HG02981 (cell line): ENCODE data around the gene FMOD.
A peak's percentile ranks its signal among the peaks of the same experiment; 100 is the strongest.
"Not testable (repeated sequence)": the region's sequence is repeated elsewhere in the genome, so short reads cannot be mapped to it uniquely, and the experiment has no call there.

Experiments used
- ATAC-seq: cut with Tn5 transposase; IDR thresholded peaks from one replicate; pipeline ENCODE4 v1.9.1; 2021; ENCODE audit warnings: mild to moderate bottlenecking, moderate library complexity; ENCODE audit not compliant: unreplicated experiment

Gene FMOD

DNA sequence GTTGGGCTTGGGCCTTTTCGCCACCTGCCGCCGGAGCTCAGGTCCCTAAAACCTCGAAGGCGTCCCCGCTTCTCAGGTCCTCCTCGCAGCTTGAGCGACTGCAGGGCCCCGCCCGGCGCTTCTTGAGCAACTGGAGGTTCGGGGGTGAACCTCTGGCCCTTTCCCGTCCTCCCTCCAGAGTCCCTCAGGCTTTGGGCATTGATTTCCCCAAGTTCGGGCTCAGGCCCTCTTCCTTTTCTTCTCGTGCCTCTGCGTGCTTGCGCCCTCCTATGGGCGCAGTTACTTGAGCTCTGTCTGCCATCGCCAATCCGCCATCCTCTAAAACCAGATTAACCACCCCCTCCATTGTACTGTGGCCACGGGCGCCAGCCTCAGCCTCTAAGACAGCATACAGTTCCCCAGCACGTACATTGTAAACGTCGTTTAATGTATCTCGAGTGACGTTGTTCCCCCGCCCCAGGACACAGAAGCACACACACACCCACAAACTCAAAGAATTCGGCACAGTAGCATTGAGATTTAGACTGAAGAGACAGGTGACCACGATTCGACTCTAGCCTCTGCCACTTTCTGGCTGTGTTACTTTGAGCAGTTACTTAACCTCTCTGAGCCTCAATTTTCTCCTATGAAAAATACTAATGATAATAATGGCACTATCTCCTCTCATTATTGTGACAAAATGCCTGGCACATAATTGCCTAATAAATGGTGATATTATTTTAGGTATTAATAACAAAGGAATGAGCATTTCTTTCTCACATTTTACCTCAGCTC is 23.1 kb downstream of the FMOD start:
- peak; percentile 19 for ATAC-seq

DNA sequence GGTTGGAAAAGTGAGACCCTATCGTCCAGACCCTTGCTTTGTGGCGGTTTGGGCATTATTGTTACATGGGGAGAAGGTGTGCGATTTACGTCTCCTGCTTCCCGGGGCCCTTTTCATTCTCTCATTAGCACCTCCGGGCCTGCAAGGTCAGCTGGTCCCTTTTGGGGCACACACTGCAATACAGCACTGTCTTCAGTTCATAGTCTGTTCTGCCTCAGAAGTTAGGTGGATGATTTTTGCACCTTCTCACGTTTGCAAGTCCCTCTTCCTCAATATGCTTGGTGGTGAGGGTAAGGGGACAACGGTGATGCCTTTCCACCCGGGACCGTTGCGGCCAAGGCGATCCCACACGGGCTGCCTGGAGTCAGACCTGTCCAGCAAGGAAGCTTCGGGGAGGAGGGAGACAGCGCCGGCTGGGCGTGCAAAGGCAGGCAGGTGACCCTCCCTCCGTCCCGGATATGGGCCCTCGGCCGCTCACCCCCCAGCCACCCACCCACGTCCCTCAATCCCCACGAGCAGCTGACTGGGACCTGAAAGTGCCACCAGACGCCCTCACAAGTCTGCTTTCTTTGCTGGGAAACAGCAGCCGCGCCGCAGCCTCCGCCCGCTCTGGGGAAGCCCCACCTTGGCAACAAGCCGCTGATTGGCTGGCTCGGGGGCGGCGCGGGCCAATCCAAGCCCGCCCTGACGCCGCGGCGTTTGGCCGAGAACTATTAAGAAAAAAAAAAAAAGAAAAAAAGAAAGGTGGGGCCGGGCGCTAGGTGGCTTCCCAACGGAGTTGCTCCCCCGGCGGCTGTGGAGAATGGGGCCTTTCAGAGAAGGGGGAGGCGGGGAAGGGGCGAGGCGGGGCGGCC is 23.9 kb downstream of the FMOD start:
- ATAC-seq = peak; percentile 62

DNA sequence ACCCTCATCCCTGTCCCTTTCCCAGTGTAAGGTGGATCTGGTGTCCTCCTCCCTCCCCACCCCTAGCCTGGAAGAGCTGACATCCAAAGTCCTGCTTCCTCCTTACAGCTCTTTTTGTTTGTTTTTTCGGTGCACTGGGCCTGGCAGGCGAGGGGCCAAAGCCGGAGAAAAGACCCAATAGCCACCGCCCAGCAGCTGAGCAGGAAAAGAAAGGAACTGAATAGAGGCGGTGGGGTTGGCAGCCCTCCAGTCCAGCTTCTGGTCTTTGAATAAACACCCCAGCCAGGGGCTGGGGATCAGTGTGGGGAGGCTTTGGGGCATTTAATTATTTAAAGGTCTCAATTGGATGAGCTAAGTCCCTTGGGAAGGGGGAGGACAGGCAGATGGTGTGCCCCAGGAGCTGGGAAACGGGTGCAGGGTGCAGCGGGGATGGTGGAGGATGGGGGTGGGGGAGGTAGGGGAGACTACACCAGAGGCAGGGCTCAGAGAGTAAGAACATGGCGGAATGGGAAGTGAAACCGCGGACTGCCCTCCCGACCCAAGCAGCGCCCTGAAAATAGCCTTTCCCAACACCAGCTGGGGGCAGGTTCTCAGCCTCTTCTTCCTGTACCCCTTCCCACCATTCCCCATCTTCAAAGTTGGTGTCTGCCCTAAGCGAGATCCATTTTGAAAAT is 25.4 kb downstream of the FMOD start:
- ATAC-seq = no peak

DNA sequence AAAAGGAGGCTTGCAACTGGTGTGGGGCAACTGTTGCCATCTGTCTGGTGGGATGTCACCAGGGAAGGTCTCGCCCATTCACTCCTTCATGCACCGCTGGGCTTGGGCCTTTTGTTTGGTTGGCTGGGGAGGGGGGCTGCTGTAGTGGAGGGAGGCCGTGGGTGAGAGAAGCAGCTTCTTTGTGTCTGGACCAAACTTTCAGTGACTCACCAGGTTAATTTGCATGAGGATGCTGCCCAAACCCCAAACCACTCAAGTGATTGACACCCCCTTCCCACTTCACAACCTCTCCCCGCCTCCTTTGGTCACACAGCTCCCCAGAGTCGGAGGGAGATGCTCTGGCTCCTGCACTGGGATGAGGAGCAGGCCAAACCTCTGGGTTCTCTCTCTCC is 25.9 kb downstream of the FMOD start:
- peak; percentile 32 for ATAC-seq

DNA sequence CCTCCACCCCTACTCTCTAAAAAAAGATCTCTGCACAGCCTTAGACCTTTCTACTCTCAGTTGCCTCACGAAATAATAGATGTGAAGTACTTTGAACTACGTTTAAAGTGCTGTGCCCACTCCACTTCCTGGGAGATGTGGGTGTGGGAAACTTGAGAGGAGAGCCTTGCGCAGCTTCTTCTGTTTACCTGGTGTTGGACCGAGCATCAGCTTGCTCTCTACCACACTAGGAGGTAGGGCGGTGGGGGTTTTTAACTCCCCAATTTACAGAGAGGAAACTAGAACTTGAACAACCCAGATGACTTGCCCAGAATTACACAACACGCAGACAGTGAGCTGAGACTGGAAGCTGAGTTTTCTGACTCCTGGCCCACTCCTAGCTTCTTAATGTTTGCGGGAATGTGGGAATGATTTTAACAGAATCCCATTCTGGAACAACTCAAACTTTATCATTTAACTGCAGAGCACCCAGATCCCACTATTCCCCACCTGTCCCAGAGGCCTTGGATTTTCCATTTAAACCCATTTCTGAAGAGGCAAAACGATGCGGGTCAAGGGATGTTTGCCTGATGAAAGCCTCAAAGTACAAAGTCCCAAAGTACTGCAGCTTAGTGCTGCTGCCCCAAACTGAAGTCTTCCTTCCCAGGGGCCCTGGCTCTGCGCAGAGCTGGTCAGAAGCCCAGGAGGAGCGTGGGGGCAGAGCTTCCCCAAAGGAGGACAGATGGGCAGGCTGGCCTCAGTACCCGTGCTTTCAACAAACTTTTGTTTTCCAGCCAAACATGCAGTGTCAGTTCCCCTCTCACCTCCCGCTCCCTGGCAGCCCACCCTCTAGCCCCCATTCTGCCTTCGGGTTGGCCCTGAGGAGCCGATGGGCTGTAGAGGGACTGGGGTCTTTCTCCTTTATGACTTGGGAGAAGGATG is 26.6 kb downstream of the FMOD start:
- ATAC-seq = no peak

DNA sequence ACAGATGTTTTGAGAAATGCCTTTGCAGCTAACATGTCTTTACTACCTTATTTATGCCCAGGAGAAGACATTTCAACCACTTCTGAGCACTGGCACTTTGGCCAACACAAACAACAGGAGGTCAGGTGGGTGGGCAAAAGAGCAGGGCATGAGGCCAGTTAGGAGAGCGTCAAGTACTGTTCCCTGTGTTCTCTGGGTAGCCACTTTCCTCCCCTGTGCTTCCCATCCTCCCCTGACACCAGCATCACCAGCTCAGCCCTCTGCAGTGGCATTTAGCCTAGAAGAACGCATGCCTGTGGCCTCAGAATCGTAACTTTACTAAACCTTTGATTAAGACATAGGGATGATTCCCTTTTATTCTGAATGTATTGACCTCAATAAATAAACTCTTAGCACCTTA is 27.3 kb downstream of the FMOD start:
- ATAC-seq = no peak

DNA sequence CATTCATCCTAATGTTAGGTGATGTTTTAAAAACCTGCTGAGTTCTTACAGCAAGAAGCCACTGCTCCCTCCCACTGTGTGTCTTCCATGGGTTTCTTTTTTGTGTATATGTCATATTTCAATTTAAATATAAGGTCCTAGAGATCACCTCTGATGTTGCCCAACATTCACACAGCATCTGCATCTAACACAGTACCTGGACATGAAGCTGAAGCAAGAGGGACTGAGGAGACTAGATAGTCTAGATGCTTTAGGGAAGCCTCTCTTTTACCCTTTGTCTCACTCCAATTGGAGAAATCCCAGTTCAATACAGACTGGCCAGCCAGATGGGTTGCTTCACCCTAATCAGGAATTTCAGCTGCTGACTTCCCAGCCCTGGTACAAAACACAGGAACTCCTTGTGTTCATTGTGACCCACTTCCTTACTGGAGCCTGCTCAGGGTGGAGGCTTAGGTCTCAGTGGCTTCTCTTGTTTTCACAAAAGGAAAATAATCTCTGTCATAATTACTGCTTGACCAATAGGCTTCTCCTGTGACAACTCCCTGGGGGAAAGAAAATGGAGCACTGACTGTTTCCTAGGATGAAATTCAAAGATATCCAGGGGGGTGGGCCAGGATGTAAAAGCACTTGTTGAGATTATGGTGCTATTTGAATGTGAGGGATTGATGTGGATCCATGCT is 28.3 kb downstream of the FMOD start:
- no peak for ATAC-seq

DNA sequence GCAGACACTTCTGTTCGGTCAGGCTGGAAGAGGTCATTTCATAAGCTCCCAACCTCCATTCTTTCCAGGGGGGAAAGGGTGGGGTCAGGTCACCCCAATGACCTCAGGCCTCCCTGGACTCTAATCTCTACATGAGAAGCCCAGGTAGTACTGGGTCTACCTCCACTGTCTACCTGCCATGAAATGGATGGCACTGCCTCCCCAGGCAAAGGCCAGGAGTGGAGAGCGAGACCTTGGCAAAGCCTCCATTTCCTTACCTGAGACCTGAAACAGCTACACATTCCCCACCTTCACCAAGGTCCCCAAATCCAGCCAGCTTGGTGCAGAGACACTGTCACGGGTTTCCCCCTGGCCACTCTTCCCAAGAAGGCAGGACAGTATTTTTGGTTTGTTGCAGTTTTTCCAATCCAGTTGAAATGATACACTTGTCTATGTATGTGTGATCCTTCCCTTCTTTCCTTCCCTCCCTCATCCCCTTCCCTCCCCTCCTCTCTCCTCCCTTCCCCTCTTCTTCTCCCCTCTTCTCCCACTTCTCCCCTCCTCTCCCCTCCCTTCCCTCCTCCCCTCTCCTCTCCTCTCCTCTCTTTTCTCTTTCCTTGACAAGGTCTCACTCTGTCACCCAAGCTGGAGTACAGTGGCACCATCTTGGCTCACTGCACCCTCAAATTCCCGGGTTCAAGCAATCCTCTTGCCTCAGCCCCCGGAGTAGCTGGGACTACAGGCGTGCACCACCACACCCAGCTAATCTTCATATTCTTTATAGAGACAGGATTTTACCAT is 29.5 kb downstream of the FMOD start:
- no peak for ATAC-seq

DNA sequence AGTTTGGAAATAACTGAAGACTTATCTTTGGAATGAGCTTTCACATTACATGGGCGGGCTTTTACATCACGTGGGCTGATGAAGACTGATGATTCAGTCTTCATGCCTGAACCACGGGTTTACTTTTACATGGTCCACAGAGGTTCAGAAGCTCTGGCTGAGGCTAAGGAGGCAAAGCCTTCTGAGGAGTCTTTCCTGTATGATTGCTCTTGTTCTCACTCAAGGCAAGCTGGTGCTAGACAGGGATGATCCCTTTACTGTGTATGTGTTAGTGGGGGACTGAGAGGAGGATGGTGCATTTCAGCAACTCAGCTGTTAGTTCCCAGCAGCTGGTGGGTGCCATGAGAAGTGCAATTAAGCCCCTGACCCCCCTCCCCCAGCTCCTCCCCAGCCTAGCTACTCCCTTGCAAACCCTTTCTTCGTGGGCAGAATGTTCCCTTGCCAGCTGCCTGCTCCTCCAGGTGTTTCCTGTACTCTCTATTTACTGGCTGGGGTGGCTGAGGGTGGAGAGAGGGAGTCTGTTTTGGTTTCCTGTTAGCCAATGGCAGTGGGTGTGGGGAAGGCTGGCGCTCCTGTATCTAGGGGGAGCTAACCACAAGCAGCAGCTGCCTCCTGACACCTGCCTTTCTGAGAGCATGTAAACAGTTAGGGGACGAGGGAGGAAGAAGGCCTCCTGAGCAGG is 30.2 kb downstream of the FMOD start:
- ATAC-seq = peak; percentile 61

DNA sequence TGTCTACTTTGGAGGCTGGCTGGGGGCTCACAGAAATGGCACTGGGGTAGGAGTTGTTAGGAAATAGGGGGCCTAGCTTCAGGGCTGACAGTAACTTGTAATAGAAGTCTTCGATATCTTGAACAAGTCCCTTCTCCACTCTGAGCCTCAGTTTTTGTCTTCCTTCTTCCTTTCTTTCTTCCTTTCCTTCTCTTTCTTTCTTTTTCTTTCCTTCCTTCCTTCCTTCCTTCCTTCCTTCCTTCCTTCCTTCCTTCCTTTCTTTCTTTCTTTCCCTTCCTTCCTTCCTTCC is 32.7 kb downstream of the FMOD start:
- ATAC-seq = no peak

DNA sequence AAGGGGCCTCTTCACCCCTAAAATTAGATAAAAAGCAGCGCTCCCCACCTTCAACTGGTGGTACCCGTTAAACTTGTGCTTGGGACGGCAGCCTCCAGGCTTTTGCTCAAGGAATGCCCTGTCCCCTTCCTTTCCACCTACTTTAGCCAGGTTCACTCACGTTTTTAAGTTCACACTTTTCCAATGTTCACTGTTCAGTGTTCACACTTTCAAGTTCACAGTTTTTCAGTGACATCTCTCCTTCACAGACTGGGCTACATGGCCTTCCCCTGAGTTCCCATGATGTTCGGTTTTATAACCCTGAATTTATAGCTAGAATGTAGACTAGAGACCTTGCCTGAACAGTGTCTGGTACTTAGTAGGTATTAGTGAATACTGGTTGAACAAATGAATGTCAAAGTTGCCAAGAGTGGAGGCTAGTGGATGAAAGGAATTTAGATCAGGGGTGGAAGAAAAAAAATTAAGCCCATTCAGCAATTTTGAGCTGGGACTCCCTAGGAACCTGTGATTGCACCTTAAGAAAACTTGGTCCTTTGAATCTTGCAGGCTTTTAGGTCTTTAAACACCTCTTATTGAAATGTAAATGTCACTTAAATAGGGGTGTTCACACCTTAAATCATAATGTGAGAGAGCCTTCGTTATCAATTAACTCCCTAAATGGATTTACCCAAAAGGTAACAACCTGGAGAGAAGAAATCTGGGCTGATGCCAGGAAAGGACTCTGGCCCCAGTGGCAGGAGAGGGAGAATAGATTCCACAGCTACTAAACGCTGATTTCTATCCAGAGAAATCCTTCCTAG is 33.3 kb downstream of the FMOD start:
- ATAC-seq = no peak

DNA sequence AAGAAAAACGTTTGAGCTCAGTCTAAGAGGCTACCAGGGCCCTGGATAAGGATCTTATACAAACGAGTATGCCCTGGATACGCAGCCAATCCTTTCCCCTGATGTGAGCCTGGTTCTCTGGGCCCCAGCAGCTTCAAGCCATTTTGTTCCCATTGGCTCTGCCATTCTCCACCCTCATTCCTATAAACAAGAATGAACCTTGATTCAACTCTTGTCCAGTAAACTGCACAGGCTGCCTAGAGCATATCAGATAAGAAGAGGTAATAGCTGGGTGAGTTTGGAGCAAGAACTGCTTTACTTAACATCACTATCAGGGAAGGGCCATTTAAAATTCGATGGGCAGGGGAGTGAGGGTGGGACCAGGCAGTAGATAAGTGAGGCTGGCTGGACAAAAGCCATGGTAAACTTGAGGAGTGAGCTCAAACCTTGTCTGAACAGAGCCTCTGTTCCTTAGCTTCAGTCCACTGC is 34.3 kb downstream of the FMOD start:
- ATAC-seq = no peak

DNA sequence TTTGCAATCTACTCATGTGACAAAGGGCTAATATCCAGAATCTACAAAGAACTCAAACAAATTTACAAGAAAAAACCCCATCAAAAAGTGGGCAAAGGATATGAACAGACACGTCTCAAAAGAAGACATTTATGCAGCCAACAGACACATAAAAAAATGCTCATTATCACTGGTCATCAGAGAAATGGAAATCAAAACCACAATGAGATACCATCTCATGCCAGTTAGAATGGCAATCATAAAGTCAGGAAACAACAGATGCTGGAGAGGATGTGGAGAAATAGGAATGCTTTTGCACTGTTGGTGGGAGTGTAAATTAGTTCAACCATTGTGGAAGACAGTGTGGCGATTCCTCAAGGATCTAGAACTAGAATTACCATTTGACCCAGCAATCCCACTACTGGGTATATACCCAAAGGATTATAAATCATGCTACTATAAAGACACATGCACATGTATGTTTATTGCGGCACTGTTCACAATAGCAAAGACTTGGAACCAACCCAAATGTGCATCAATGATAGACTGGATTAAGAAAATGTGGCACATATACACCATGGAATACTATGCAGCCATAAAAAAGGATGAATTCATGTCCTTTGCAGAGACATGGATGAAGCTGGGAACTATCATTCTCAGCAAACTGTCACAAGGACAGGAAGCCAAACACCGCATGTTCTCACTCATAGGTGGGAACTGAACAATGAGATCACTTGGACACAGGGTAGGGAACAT is 36.7 kb downstream of the FMOD start:
- ATAC-seq = not testable (repeated sequence)

DNA sequence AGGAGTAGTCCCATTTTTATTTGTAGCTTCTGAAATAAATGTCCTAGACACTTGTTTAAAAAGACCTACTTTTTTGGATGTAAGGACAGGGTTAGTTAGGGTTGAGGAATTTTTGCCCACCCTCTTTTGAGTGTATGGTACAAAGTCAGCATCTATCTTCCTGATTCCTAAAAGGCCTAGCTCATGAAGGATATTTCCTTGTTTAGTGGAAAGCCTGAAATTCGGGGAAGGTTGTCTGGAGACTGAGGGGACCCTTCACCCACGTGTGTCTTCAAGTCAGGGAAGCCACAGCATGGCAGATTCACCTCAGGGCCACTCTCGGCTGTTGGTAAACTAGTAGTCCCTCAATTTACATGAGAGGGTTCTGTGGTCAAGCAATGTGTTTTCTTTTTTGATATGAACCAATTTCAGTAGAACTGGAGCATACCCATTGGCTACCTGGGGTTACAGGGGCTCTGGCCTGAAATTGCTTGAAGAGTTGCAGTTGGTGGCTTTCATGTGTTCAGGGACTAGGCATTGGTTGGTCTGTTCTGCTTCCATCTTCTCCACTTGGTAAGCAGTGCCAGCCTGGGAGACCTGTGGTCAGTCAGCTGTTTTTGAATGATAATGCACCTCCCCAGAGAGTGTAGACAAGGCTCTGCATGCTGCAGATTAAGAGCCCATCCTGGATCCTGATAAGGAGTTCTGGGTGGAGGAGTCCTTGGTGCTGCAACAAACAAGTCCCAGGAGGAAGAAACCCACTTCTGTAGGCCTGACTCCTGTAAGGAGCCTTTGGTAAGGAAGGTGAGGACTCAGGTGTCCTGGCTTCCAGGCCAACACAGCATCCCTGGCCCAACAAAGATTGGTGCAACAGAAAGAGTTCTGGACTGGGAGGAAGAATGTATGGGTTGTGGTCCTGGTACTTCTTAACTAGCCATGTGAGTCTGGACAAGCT is 39.3 kb downstream of the FMOD start:
- ATAC-seq = no peak

DNA sequence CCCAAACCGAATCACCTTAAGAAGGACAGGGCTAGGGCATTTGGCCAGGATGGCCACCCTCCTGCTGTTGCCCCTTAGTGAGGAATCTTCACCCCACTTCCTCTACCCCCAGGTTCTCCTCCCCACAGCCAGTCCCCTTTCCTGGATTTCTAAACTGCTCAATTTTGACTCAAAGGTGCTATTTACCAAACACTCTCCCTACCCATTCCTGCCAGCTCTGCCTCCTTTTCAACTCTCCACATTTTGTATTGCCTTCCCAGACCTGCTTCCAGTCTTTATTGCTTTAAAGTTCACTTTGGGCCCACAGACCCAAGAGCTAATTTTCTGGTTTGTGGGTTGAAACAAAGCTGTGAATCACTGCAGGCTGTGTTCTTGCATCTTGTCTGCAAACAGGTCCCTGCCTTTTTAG is 42.0 kb downstream of the FMOD start:
- no peak for ATAC-seq

DNA sequence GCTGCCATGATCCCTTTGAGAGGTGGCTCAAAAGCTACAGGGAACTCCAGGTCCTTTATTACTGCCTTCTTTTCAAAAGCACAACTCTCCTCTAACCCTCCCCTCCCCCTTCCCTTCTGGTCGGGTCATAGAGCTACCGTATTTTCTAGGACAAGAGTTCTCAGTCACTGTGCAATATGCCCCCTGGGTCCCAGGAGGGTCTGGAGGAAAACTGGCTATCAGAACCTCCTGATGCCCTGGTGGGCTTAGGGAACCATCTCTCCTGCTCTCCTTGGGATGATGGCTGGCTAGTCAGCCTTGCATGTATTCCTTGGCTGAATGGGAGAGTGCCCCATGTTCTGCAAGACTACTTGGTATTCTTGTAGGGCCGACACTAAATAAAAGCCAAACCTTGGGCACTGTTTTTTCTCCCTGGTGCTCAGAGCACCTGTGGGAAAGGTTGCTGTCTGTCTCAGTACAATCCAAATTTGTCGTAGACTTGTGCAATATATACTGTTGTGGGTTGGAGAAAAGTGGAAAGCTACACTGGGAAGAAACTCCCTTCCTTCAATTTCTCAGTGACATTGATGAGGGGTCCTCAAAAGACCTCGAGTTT is 42.5 kb downstream of the FMOD start:
- ATAC-seq = no peak
